ENCODE results near the gene MAPKAPK2.
A peak's percentile ranks its signal among the peaks of the same experiment; 100 is the strongest.

MAPKAPK2 gene

DNA sequence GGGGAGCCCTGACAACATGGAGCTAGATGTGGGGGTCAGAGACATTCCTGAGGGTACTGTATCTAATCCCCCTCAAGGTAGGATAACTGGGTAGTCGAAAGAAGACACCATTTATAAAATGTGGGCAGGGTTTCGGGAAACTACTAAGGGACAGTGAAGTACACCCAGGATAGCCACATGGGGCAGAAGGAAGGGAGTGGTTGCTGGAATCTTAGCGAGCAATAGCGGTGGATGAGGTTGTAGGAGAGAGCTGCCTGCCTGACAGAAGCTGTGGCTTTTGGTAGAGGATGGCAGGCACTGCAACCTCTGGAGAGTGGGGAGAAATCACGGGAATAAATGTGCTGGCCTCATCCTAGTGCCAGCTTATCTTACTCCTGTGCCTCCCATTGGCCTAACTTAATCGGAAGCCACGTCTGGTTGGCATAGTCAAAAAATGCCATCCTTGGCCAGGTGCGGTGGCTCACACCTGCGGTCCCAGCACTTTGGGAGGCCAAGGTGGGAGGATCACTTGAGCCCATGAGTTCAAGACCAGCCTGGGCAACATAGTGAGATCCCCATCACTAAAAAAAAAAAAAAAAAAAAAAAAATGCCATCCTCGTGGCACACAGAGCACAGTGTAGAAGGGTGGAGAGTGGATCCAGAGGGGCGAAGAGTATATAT, 23.4 kb upstream of the MAPKAPK2 start:
- DNase-seq, result no peak

DNA sequence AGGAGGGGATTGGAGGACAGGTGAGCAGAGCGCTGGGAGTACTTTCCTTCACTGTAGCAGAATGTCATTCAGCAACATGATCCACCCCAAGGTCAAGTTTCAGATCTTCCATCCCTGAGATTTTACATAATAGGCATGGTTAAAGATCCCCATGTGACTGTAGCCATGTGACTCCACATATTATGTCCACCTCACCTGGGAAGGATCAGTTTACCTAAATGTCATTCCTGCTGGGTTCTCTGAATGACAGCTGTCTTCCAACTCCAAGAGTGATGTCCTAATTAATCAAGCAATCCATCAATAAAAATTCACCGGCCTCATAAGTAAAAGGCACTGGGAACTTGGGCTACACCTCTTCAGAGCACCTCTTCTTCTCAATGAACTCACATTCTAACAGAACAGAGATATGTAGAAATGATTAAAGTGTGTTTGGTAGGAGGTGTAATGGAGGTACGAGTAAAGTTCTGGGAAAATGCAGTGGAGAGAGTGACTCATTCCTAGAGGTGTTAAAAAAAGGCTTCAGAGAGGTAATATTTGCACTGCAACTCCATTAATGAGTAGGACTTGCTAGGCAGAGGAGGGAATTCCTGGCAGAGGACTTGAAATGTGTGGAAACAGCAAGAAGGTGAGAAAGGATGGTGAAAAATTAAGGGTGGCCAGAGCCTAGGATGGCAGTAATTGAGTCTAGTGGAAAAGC, 22.2 kb upstream of the MAPKAPK2 start:
- DNase-seq, result peak in 1 of 2 experiments; percentile 31

DNA sequence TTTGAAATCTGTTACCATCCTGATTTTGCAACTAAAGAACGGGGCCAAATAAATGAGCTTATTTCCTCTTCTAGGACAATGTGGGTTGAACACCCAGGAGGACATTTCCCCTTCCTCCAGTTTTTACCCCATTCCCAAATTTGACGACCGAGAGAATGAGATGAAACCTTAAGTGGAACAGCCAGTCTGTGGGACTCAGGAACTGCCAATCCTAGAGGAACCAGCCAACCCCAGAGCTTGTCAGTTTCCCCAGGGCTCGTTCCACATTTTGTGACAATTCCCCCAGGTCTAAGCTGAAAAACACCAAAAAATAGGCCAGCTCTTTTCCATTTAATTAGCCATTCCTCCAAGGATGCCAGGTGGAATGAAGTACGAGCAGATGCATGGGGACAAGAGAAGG, 21.3 kb upstream of the MAPKAPK2 start:
- DNase-seq, result no peak

DNA sequence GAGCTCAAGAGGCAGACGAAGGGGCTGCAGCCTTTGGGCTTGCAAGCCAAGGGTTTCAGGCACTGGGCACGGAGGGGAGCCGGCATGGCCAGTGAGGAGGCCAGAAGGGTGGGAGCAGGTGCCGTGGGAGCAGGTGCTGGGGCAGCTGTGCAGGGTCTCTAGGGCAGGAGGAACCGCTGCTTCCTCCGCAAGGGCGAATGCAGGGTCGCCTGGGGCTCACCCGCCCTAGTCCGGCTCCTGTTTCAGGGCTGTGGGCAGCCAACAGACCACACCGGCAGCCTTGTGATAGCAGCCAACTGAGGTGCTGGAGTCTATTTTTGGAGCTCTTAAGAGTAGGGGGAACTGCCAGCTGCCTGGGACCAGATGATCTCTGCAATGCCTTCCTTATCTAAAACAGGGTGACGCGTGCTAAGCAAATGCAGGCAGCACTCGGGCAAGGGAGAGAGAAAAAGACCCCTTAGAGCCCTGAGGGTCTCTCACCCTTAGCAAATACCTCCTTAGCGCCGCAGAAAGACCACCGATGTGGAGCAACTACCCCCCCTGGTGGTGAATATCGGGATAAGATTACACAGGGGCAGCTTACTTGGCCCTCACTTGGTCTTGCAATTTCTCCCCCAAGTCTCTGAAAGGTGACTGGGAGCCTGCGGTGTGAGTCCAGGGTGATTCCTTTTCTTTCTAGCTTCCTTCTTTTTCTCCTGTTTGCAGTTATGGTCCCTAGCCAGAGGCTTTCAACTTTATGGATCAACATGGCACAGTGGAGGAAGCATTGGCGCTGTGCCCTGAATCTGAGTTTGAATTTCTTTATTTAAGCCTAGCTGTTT, 20.7 kb upstream of the MAPKAPK2 start:
- DNase-seq, result peak; percentile 82 to 83

DNA sequence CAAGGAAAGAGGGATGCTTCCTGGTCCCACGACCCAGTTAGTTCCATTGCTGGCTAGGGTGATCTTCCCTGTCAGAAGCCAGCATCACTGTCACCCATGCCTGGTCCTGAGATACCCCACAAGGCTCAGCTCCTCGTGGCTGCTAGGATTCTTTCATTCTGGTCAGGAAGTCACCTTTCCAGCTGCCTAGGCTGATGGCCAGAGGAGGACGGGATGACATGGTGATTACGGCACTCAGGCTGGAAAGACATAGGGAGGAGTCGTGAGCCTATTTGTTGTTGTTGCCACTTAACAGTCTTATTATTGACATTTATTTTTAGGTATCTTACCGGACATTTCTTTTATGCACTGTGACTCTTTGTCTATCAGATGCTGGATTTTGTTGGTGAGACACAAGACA, 20.0 kb upstream of the MAPKAPK2 start:
- DNase-seq, result no peak

DNA sequence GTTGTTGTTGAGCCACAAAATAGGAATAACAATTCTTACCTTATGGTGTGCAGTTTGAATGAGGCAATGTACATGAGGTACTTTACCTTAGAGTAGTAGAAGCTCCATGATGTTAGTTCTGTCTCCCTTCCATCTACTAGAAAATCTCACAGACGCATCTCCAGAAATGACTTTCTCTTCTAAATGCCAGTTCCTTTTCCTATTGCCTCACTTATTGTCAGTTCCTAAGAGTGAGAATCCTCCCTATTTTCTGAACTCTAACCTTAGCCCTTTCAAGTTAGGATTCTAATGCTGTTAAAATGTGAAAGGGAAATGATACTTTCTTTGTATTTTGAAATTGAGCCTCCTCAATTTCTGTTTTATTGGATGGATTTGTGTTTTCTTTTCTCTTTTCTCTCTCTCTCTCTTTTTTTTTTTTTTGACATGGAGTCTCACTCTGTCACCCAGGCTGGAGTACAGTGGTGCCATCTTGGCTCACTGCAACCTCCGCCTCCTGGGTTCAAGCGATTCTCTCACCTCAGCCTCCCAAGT, 18.6 kb upstream of the MAPKAPK2 start:
- no peak for DNase-seq

DNA sequence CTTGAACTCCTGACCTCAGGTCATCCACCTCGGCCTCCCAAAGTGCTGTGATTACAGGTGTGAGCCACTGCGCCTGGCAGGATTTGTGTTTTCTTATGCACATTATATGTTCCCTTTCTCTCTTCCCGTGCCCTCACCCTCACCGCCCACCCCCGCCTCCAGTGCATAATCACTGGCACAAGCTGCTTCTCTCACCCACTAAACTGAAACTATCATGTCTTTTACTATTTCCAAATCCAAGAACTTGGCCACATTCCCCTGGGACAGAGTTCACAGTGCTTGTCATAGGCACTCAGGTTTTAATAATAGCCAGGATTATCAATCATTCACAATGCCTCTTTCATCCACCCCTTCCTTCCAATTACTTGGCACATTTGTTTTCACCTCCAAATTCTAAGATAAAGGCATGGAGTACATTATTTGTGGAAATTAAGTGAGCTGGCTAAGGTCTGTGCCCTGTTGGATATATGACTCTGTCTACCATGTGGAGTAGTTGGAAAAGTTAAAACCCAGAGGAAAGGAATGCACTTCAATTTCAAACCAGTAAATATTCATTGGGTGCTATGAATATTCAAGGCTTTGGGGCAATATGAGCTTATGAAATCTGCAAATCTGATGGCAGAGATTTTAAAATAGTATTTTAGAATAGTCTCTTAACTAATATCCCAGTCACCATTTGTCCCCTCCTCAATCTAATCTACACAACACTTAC, 17.6 kb upstream of the MAPKAPK2 start:
- DNase-seq, result no peak

DNA sequence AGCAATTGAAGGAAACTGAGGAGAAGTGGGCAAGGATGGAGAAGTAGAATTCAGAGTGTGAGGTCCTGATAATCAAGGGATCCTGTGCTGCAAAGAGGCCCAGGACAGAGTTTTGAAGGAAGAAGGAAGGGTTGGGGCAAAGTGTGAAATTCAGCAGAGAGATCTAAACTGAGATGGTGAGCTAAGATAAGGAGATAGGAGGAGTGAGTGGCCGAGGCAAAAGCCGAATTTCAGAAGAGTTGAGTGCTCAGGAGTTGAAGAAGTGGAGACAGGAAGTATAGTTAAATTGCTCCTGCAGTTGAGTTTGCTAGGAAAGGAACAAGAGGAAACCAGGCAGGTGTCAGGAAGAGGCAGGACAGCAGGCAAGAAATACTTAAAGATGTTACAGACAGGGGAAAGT, 16.4 kb upstream of the MAPKAPK2 start:
- no peak for DNase-seq

DNA sequence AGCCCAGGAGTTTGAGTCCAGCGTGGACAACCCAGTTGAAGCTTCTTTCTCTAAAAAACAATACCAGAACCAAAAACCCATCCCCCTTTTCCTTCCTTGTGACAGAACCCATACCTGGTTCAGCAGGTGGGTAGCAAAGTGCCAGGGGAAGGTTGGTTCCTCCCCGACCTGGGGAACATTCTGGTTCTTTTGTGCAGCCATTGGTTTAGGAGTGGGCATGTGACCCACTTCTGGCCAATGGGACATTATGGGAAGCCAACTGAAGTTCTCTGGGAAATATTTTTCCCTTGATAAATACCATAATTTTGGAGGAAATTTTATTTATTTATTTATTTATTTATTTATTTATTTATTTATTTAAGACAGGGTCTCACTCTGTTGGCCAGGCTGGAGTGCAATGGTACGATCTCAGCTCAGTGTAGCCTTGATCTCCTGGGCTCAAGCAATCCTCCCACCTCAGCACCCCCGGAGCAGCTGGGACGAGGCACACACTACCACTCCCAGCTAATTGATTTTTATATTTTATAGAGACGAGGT, 15.8 kb upstream of the MAPKAPK2 start:
- no peak for DNase-seq

DNA sequence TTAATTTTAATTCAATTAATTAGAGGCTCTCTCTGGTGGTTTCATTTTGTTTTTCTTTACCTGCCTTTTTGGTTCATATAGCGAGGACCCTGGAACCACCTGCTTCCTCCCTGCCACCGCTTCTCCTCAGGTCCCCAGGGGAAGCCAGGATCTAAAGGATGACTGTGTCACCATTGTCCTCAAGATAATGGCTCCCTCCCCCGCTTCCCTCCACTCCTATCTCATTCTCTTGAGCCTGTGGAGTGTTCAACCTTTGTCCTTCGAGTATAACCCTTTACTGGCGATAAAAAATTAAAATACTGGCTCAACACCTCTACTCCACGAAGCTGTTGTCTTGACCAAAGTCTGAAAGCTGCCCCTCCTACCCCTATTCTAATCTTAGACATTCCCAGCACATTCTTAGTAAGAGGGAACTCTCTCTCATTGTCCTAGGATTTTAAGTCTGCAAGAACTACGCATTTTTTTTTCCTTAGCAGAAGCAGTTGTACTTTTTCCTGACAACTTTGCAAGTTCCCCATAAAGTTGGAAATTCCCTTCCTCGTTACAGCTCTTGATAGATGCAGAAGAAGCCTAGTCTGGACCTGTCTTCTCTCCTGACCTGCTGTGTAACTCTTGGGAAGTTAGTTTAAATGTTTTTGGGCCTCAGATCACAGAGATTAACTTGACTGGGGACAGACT, 12.6 kb upstream of the MAPKAPK2 start:
- no peak for DNase-seq

DNA sequence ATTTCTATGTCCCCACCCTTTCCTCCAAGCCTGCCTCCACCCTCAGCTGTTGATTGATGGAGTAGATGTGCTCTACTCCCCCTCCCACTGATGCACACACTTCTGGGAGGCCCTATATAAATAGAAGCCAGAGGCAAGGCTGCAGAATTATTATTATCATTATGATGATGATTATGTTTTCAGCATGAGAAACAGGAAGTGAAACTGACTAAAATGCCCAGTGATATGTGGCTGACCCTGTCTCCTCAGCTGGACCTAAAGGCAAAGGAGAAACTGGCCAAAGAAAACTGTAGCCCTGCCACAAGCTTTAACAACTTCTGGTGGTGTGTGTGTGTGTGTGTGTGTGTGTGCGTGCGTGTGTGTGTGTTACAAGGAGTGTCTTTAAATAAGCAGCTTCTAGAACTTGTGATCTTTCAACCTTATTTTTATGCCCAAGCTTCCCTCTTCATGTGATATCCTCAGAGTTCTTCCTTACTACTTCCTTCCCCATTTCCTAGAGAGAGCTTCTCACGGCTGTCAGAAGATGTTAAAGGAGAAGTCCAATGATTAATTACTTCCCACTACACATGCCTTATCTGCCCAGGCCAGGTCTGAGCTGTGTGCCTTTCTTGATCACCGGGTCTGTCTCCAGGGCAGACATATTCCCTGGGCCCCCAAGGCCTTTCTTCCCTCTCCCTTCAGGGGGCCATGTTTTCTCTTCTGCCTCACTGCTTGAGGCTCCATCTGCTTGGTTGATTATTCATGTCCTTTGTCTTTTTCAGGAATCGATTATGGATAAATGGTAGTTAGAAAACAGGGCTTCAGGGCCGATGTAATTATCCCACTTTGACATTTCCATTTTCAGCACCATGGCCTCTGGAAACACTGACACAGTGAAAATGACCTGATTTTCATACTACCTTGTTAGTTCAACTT, 11.6 kb upstream of the MAPKAPK2 start:
- no peak for DNase-seq

DNA sequence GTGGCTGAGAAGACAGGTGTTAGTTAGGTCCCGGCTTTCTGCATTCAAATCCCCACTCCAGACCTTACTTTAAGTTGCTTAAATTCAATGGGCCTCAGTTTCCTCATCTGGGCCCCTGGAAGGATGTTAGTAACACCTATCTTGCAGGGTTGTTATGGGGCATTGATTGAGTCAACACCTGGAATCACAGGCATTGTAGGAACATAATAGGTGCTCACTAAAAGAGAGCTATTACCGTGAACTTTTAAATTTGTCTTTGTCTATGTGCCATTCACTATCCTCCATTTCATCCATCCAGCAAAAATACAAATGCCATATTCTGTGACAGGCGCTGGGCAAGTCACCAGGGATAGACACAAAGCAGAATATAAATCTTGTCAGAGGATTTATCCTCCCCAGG, 10.5 kb upstream of the MAPKAPK2 start:
- DNase-seq, result no peak

DNA sequence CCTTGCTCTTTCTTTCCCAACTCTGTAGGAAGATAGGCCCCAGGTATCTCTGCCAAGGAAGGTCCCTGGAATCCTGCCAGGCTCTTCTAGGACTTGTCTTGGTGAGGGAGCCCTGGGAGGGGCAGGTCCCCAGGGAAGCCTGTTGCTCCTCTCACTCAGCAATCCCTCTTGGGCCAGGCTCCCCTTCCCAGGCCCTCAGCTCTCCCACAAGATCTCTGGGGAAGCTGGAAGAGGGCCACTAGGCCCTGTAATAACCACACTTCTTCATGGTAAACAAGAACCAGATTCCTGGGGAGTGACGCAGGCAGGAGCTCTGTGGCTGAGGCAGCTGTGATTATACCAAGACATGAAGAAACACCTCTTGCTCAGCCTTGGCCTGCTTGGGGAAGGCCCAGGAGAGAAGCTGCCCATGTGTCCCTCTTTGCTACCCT, 9.9 kb upstream of the MAPKAPK2 start:
- no peak for DNase-seq

DNA sequence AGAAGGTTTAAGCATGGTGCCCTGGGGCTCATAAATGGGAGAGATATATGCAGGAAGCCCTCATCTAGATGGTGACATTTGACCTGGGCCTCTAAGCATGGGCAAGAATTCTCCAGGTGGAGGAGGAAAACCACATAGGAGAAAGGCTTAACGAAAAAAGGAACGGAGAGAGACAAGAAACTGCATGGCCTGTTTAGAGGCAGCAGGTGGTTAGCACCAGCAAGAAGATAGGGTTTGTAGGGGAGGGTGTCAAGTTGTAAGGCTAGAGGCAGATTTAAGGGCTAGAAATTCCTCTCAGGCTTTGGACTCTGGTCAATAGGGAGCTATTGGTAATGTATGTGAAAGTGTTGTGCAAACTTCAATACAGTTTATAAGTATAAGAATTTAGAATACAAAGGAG, 8.2 kb upstream of the MAPKAPK2 start:
- DNase-seq, result no peak

DNA sequence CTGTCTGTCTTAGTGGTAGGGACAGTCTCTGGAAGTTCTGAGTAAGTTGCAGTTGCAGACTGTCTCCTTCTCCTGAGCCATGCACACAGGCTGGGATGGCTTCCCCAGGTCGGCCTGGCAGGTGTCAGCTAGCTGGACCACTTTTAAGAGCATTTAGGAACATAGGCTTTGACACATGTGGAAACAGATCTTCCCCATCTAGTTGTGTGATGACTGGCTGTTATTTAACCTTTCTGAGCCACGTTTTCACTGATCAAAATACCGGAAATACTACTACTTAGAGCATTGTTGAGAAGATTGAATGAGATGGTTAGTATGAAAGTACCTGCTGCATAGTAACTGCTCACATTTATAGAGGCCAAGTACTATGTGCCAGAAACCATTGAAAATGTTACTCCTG, 6.2 kb upstream of the MAPKAPK2 start:
- DNase-seq, result no peak

DNA sequence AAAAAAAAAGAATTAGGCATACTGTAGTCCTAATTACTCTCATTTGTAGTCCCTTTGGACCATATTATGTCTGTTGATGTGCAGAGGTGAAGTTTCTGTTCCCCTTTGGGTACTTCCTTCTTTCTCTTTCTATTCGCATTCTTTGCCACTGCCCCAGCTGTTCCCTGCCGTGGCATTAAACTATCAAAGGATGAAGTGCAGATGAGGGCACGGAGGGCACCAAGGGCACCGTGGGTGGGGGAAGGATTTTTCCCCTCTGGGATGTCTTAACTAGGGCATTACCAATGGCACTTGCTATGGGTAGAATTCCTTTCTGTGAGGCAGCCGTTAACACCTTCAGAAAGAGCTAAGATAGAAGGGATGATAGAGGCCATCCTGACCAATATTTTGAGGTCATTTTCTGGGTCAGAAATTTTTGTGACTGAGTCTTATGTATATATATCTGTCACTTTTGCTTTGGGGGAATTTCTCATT, 4.9 kb upstream of the MAPKAPK2 start:
- no peak for DNase-seq

DNA sequence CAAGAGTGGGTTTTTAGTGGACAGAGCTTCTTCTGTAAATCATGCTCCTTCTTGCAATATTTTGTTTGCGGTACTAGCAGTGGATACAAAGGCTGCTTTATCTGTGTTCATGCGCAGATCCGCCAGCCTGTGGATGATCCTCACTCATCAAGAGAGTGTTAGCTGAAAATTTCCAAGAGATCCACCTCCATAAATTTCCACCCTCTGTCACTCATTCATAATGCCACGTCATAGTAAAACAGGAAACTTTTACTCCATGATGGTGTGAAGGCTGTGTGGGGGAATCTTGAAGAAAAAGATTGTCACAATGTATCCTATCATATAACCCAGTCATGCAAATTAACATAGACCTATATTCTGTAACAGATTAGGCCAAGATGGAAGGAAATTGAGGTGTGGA, 4.4 kb upstream of the MAPKAPK2 start:
- no peak for DNase-seq

DNA sequence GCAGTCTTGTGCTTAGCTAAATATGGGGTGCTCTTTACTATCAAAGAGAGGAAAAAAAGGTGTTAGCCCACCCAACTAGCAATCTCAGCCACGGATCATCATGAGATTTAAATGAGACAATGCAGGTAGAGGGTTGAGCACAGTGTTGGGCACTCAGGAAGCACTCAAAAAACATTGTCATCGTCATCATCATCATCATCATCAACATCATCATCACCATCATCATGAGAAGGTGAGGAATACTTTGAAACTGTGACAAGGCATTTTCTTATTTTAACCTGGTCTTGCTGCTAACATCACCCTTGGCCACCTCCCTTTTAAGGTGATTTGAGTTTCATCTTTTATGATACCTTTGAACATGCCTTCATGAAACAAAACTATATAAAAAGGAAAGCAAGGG, 3.3 kb upstream of the MAPKAPK2 start:
- DNase-seq, result no peak

DNA sequence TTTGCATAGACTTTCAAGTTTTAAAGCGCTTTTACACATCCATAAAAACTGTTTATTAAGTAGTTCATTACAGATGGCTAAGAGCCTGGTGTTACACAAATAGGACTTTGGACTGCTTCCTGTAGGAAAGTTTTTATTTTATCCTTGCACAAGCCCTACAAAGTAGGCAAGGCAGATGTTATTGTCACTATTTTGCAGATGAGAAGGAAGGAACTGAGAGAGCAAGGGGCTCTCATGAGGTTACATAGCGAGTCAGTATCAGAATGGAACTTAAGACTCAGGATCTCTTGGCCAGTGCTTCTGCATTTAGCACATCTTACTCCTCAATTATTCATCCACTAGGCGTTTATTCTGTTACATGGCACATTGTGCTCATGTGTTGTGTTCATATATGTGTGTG, 2.6 kb upstream of the MAPKAPK2 start:
- no peak for DNase-seq

DNA sequence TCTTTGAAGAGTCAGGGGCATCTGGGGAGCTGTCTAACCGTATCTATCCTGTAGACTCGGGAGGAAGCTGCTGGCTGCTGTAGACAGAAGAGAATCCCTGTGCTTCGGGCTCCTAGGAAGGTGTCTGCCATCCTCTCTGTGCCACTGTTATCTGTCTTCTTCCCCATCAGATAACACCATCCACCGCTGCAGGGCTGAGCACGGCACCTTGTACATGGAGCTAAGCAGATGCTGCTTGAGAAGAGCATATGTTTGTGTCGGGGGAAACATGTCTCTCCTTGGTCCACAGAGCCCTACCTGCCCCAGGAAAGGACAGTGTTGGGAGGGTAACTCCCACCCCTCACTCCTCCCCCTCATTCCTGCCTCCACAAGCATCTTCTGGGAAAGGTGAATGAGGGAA, 1.4 kb upstream of the MAPKAPK2 start:
- DNase-seq, result no peak

DNA sequence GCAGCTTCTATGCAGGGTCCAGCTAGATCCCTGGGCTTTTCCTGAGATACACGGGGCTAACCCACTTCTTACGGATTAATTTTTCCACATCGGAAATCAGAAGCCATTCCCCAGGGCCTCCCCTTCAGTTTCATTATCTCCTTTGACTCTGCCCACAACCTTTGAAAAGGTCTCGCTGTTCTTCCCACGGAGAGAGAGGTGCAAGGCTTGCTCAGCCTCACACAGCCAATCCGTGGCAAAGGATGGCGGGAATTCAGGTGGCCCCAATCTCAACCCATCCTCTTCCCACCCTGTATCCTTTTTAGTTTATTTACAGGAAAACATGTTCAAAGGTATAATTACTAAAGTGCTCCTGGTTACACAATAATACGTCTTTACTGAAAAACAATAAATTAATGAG, 702 bp upstream of the MAPKAPK2 start:
- no peak for DNase-seq

All from activated T-cell treated with anti-CD3 and anti-CD28 coated beads, Interleukin-2, amount 50 U/mL, for 48 hours (primary cell).